Activated T-helper 2 cell treated with anti-CD3 and anti-CD28 coated beads, Interferon-gamma antibody, Interleukin-2, Interleukin-4, amounts not matched to agents 10 μg/mL and 5 μg/mL and 100 μg/mL, durations not matched to agents 14 hours and 24 hours and 36 hours (primary cell): ENCODE data around the gene GFPT2. TPM values are rescaled to one million over a fixed set of nuclear protein-coding genes. Genes with fewer than 3 reads are reported as not detected.
A peak's percentile ranks its signal among the peaks of the same experiment; 100 is the strongest.

Experiments
- DNase-seq: peaks from one replicate; pipeline ENCODE4 v3.0.0; 2021; ENCODE audit warnings: low spot score
- H3K27ac Mint-ChIP-seq: one replicate; pipeline ENCODE4 v1.8.0; 2021; ENCODE audit warnings: mixed read lengths
- H3K27me3 Mint-ChIP-seq: one replicate; pipeline ENCODE4 v1.8.0; 2021; ENCODE audit warnings: low read depth, mixed read lengths
- H3K36me3 Mint-ChIP-seq: one replicate; pipeline ENCODE4 v1.8.0; 2021; ENCODE audit warnings: low read depth, mixed read lengths
- H3K4me1 Mint-ChIP-seq: one replicate; pipeline ENCODE4 v1.8.0; 2021; ENCODE audit warnings: low read depth, mixed read lengths
- H3K4me3 Mint-ChIP-seq: one replicate; pipeline ENCODE4 v1.8.0; 2021; ENCODE audit warnings: low read depth, mild to moderate bottlenecking, moderate library complexity, mixed read lengths
- H3K9me3 Mint-ChIP-seq: one replicate; pipeline ENCODE4 v1.8.0; 2021; ENCODE audit warnings: mixed read lengths
- intact Hi-C: fragments of 100-400 bp; cut with micrococcal nuclease; formaldehyde crosslinking; loops from one replicate; pipeline ENCODE4 v1.15.1; 2023
- total RNA-seq: library from RNA; stranded (reverse); gene quantifications from 2 replicates; pipeline ENCODE4 v1.2.3, GENCODE V29; 2022

The GFPT2 gene
- total RNA-seq, 1 donor from 2014 or later: not detected

GRCh38 chr5:180330810-180331646 is 22.1 kb downstream of the GFPT2 start:
- Mint-ChIP-seq H3K4me1 (no peaks in the 10 kb centered on the region), H3K9me3 (no peaks in the 10 kb centered on the region), H3K36me3 (no peaks in the 10 kb centered on the region), H3K27me3 (peaks cover 4% of the 10 kb centered on the region), H3K4me3 (no peak overlapping the region), H3K27ac (no peak overlapping the region)
- intact Hi-C loops: no loop called here
- no peak for DNase-seq

DNA sequence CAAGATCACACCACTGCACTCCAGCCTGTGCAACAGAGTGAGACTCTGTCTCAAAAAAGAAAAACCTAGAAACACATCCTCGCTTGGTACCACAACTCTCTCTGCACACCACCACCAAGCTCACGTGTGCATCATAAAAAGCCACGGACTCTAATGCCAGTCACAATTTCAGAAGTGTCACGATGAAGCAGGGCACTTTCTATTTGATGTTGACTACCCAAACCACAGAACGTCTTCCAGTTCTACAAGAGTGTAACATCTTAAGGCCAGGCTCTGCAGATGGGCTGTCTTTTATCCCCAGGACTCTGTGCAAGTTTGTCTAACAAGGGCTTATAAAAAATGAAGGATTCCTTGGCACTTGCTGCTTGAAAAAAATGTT is 22.9 kb downstream of the GFPT2 start:
- Mint-ChIP-seq H3K4me1 (no peaks in the 10 kb centered on the region), H3K9me3 (no peaks in the 10 kb centered on the region), H3K27me3 (peaks cover 4% of the 10 kb centered on the region), H3K27ac (no peak overlapping the region), H3K36me3 (no peaks in the 10 kb centered on the region), H3K4me3 (no peak overlapping the region)
- intact Hi-C loops: no loop called here
- no peak for DNase-seq

GRCh38 chr5:180329606-180330269 is 23.4 kb downstream of the GFPT2 start:
- DNase-seq: no peak
- Mint-ChIP-seq H3K27ac (no peak overlapping the region), H3K27me3 (peaks cover 4% of the 10 kb centered on the region), H3K4me3 (no peak overlapping the region), H3K4me1 (no peaks in the 10 kb centered on the region), H3K9me3 (no peaks in the 10 kb centered on the region), H3K36me3 (no peaks in the 10 kb centered on the region)
- intact Hi-C loops: no loop called here

DNA sequence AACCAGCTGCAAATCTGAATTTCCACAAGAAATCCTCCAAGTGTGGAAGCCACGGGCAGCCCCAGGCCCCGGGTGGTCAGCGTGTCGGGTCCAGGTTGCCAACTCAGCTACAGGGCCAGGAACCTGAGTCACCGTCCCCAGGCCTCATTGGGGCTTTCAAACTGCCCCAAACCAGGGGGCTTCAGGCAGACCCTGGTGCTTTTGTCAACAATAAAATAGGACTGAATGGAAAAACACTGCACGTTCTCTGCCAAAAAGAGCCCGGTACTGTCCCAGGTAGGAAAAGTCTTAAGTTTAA is 24.0 kb downstream of the GFPT2 start:
- H3K4me1 Mint-ChIP-seq: no peaks in the 10 kb centered on the region
- no peaks in the 10 kb centered on the region for H3K36me3 Mint-ChIP-seq
- intact Hi-C loops: no loop called here
- DNase-seq: no peak
- H3K27ac Mint-ChIP-seq: no peak overlapping the region
- peaks cover 4% of the 10 kb centered on the region for H3K27me3 Mint-ChIP-seq
- no peak overlapping the region for H3K4me3 Mint-ChIP-seq
- no peaks in the 10 kb centered on the region for H3K9me3 Mint-ChIP-seq

DNA sequence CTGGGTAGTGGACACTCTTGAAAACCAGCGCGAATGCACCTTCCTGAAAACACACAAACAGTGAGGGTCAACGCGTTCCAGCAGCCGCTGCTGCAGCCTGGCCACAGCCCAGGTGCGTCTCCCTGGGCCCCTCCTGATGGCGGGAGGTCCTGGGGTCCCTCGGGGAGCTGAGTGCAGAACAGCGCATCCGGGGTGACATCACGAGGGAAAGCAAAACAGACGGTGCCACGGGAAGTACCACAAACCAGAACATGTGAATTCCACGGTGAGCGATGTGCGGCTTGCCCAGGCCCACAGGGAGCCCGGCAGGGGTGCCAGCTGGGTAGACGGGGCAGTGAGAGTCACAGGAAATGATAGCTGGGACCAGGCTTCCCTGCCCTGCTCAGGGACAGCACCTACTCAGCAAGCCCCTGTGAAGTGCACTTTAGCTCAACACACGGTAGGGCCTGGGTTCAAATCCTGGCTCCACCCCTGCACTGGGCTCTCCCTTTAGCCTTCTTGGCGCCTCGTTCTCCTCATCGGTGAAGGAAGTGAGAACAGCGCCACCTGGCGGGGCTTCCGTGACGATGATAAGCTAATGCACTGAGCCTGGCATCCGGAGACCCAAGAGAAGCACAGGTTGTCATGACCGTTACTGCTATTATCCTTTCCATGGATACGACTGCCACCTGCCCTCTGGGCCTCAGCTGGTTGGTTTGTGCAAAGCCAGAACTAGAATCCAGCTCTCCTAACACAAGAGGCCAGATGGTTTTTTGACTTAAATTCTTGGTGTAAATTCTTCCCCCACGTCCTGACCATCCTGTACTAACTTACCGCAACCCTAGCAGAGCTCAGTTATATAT is 24.6 kb downstream of the GFPT2 start:
- H3K4me3 Mint-ChIP-seq: no peak overlapping the region
- H3K4me1 Mint-ChIP-seq: no peaks in the 10 kb centered on the region
- no peak overlapping the region for H3K27ac Mint-ChIP-seq
- DNase-seq: peak; percentile 66
- H3K9me3 Mint-ChIP-seq: no peaks in the 10 kb centered on the region
- H3K27me3 Mint-ChIP-seq: peaks cover 2% of the 10 kb centered on the region
- no peaks in the 10 kb centered on the region for H3K36me3 Mint-ChIP-seq
- intact Hi-C loops: loop anchor here (1.0 kb wide), 1 partner anchor 35 kb away; no protein-coding TSS in a partner anchor

DNA sequence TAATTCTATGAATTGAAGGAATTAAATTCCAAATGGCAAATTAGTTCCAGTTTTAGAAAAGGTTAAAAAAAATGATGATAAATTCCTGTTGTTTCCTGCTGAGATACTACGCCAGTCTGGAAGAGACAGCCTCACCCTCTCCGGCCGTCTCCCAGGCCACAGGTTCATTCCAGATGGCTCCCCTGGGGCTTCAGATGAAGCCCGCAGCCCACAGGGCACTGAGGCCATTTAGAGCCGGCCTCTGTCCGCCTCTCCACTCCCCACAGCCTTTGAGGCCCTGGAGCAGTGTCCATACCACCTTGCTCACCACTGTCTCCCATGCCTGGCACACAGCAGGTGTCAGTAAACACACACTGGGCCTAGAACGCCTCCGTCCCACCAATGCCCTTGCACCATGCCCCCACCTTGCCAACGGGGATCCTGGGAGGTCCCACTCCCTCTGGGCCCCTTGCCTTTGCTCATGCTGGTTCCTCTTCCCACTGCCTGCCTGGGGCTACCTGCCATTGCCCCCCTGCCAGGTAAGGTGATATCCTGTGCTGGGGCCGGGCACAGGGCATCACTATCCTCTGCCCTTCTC is 26.1 kb downstream of the GFPT2 start:
- H3K27ac Mint-ChIP-seq: no peak overlapping the region
- DNase-seq: no peak
- intact Hi-C loops: no loop called here
- no peaks in the 10 kb centered on the region for H3K27me3 Mint-ChIP-seq
- H3K4me1 Mint-ChIP-seq: no peaks in the 10 kb centered on the region
- H3K36me3 Mint-ChIP-seq: no peaks in the 10 kb centered on the region
- H3K9me3 Mint-ChIP-seq: no peaks in the 10 kb centered on the region
- no peak overlapping the region for H3K4me3 Mint-ChIP-seq

DNA sequence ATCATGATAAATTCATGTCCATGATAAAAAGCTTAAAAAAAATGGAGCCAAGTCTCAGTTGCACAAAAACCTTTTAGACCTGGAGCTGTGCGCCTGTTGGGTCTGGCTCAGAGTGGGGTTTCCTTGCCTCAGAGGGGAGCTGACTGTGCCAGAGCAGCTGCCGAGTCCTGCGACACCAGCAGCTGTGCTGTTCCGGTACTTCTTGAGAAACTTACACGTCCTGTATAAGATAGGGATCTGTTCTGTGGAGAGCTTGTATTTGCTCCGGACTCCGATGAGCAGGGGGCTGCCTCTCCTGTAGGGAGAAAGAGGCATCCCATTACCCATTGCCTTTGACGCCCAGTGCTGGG is 28.6 kb downstream of the GFPT2 start:
- DNase-seq: no peak
- intact Hi-C loops: no loop called here
- no peaks in the 10 kb centered on the region for H3K9me3 Mint-ChIP-seq
- no peaks in the 10 kb centered on the region for H3K27me3 Mint-ChIP-seq
- no peak overlapping the region for H3K4me3 Mint-ChIP-seq
- H3K4me1 Mint-ChIP-seq: no peaks in the 10 kb centered on the region
- H3K36me3 Mint-ChIP-seq: no peaks in the 10 kb centered on the region
- no peak overlapping the region for H3K27ac Mint-ChIP-seq

- Mint-ChIP-seq H3K4me3 (no peak overlapping the region), H3K4me1 (no peaks in the 10 kb centered on the region), H3K36me3 (no peaks in the 10 kb centered on the region), H3K27me3 (no peaks in the 10 kb centered on the region), H3K27ac (no peak overlapping the region), H3K9me3 (no peaks in the 10 kb centered on the region)
- intact Hi-C loops: no loop called here
- DNase-seq: no peak
Measured at GRCh38 chr5:180323941-180324600, 29.1 kb downstream of the GFPT2 start.

GRCh38 chr5:180323160-180323559 is 30.0 kb downstream of the GFPT2 start:
- intact Hi-C loops: no loop called here
- H3K9me3 Mint-ChIP-seq: no peaks in the 10 kb centered on the region
- no peak overlapping the region for H3K4me3 Mint-ChIP-seq
- H3K4me1 Mint-ChIP-seq: no peaks in the 10 kb centered on the region
- H3K36me3 Mint-ChIP-seq: no peaks in the 10 kb centered on the region
- DNase-seq: no peak
- no peak overlapping the region for H3K27ac Mint-ChIP-seq
- H3K27me3 Mint-ChIP-seq: no peaks in the 10 kb centered on the region

DNA sequence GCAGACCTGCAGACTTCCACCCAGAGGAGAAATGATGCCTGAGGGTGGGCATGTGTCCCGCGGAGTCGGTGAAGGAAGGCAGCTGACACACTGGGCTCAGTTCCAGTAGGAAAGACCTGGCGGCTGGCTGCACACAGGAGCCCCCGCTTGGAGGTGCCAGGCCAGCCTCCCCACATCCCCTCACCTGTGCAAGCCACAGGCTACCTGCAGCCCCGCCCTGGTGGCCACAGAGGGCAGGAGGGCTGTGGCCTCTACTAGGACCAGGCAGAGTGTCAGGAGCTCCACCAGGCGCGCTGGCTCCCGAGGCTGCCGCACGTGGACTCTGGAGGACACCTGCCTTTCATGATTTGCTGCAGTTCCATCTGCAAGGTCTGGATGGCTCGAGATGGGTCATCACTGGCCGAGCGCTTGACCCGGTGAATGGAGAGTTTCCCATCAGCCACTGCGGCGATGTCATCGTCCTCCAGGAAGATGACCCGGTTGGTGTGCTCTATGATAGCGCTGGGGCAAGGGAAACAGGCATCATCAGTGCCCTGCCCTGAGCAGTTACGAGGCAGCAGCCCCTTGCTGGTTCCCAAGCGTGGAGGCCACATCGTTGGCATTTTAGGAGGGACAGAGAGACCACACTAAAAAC is 34.6 kb downstream of the GFPT2 start:
- no peaks in the 10 kb centered on the region for H3K4me1 Mint-ChIP-seq
- intact Hi-C loops: no loop called here
- no peak overlapping the region for H3K27ac Mint-ChIP-seq
- H3K27me3 Mint-ChIP-seq: no peaks in the 10 kb centered on the region
- no peaks in the 10 kb centered on the region for H3K36me3 Mint-ChIP-seq
- no peaks in the 10 kb centered on the region for H3K9me3 Mint-ChIP-seq
- no peak overlapping the region for H3K4me3 Mint-ChIP-seq
- no peak for DNase-seq

- Mint-ChIP-seq H3K36me3 (no peaks in the 10 kb centered on the region), H3K4me1 (no peaks in the 10 kb centered on the region), H3K4me3 (no peak overlapping the region), H3K9me3 (no peaks in the 10 kb centered on the region), H3K27ac (no peak overlapping the region), H3K27me3 (no peaks in the 10 kb centered on the region)
- intact Hi-C loops: no loop called here
- no peak for DNase-seq
Measured at GRCh38 chr5:180316586-180316985, 36.5 kb downstream of the GFPT2 start.

DNA sequence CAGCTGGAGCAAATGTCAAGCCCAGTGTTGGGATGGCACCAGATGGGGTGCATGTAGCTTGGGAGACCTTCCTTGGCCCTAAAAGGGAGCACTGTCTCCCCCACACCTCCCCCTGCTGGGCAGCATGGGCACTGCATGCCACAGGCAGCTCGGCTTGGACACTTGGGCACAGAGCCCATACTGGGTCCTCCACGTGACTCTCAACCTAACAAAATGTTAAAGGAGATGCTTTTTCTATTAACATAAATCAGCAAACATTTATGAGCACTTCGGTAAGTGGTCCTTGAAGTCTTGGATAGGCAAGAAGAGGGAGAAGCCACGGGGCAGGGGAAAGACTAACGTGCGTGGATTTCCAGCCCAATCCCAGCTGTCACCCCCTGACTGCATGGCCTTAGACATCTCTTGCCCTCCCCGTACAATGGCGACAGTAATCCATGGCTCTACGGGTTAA is 37.3 kb downstream of the GFPT2 start:
- H3K4me3 Mint-ChIP-seq: no peak overlapping the region
- no peaks in the 10 kb centered on the region for H3K36me3 Mint-ChIP-seq
- H3K9me3 Mint-ChIP-seq: no peaks in the 10 kb centered on the region
- DNase-seq: peak; percentile 42
- intact Hi-C loops: loop anchor here (1.0 kb wide), 1 partner anchor 22 kb away; no protein-coding TSS in a partner anchor
- no peaks in the 10 kb centered on the region for H3K27me3 Mint-ChIP-seq
- H3K4me1 Mint-ChIP-seq: no peaks in the 10 kb centered on the region
- no peak overlapping the region for H3K27ac Mint-ChIP-seq
